SK-N-SH treated with all-trans-retinoic acid at 6 μM for 48 hours (cell line): ENCODE measurements around the gene CNIH1.

Experiments
- ATAC-seq: fragments of 200-7000 bp; cut with Tn5 transposase; 3 replicates; pipeline ENCODE4 v1.9.1; 2020; ENCODE audit warnings: mild to moderate bottlenecking, moderate library complexity
- ARNTL ChIP-seq: fragments of 450-650 bp; formaldehyde crosslinking; IDR thresholded peaks from 2 replicates; pipeline ENCODE4 v1.5.0; 2020; ENCODE audit warnings: low read depth, mild to moderate bottlenecking, moderate library complexity, borderline replicate concordance
- BACH2 ChIP-seq: fragments of 250-450 bp; sonication (Bioruptor Pico); IDR thresholded peaks from 2 replicates; pipeline ENCODE4 v1.9.0; 2021; ENCODE audit warnings: mild to moderate bottlenecking, borderline replicate concordance
- CSDC2 ChIP-seq: fragments of 250-450 bp; sonication (Bioruptor Pico); IDR thresholded peaks from 2 replicates; pipeline ENCODE4 v1.5.0; 2020; ENCODE audit warnings: mild to moderate bottlenecking, moderate library complexity
- GLIS3 ChIP-seq: fragments of 250-450 bp; sonication (Bioruptor Pico); IDR thresholded peaks from 2 replicates; pipeline ENCODE4 v1.5.0; 2020; ENCODE audit warnings: mild to moderate bottlenecking, moderate library complexity
- ISL1 ChIP-seq: fragments of 250-450 bp; sonication (Bioruptor Pico); IDR thresholded peaks from 2 replicates; pipeline ENCODE4 v2.1.2; 2022; ENCODE audit warnings: mild to moderate bottlenecking, moderate library complexity
- OSR1 ChIP-seq: fragments of 250-450 bp; sonication (Bioruptor Pico); IDR thresholded peaks from 2 replicates; pipeline ENCODE4 v1.8.0; 2022; ENCODE audit warnings: moderate library complexity, mild to moderate bottlenecking, inconsistent platforms
- PATZ1 ChIP-seq: fragments of 250-450 bp; sonication (Bioruptor Pico); IDR thresholded peaks from 2 replicates; pipeline ENCODE4 v1.8.0; 2020; ENCODE audit warnings: mild to moderate bottlenecking, moderate library complexity, borderline replicate concordance
- PPARA ChIP-seq: fragments of 250-450 bp; sonication (Bioruptor Pico); IDR thresholded peaks from 2 replicates; pipeline ENCODE4 v1.5.0; 2020; ENCODE audit warnings: mild to moderate bottlenecking, borderline replicate concordance
- RARB ChIP-seq: fragments of 250-450 bp; sonication (Bioruptor Pico); IDR thresholded peaks from 2 replicates; pipeline ENCODE4 v1.8.0; 2021; ENCODE audit warnings: mild to moderate bottlenecking, moderate library complexity
- TCF4 ChIP-seq: fragments of 250-450 bp; sonication (Bioruptor Pico); IDR thresholded peaks from 2 replicates; pipeline ENCODE4 v1.8.0; 2021; ENCODE audit warnings: mild to moderate bottlenecking, moderate library complexity, borderline replicate concordance
- TOX ChIP-seq: fragments of 250-450 bp; sonication (Bioruptor Pico); IDR thresholded peaks from 2 replicates; pipeline ENCODE4 v1.8.0; 2021; ENCODE audit warnings: mild to moderate bottlenecking, moderate library complexity, borderline replicate concordance
- TSHZ2 ChIP-seq: fragments of 250-450 bp; sonication (Bioruptor Pico); IDR thresholded peaks from 2 replicates; pipeline ENCODE4 v1.5.0; 2020; ENCODE audit warnings: mild to moderate bottlenecking, moderate library complexity
- ZC3H10 ChIP-seq: fragments of 250-450 bp; sonication (Bioruptor Pico); IDR thresholded peaks from 2 replicates; pipeline ENCODE4 v1.5.1; 2021; ENCODE audit warnings: mild to moderate bottlenecking, moderate library complexity
- ZFP30 ChIP-seq: fragments of 450-650 bp; formaldehyde crosslinking; IDR thresholded peaks from 2 replicates; pipeline ENCODE4 v1.5.0; 2022; ENCODE audit warnings: mild to moderate bottlenecking, moderate library complexity
- ZNF565 ChIP-seq: fragments of 450-650 bp; formaldehyde crosslinking; conservative IDR thresholded peaks from 2 replicates; pipeline ENCODE4 v1.5.0; 2020; ENCODE audit warnings: low read depth, mild to moderate bottlenecking, moderate library complexity
- ZNF70 ChIP-seq: fragments of 450-650 bp; formaldehyde crosslinking; IDR thresholded peaks from 2 replicates; pipeline ENCODE4 v1.5.0; 2020; ENCODE audit warnings: mild to moderate bottlenecking, moderate library complexity
- ZNF8 ChIP-seq: fragments of 450-650 bp; formaldehyde crosslinking; IDR thresholded peaks from 2 replicates; pipeline ENCODE4 v1.5.0; 2020; ENCODE audit warnings: mild to moderate bottlenecking, moderate library complexity
- TF ChIP-seq, protein P1 (sequence below): fragments of 250-450 bp; sonication (Bioruptor Pico); IDR thresholded peaks from 2 replicates; pipeline ENCODE4 v1.8.0; 2021; ENCODE audit warnings: low read depth, mild to moderate bottlenecking, moderate library complexity, borderline replicate concordance
- TF ChIP-seq, protein P2 (sequence below): fragments of 250-450 bp; sonication (Bioruptor Pico); IDR thresholded peaks from 2 replicates; pipeline ENCODE4 v1.5.1; 2020; ENCODE audit warnings: low read depth, mild to moderate bottlenecking, moderate library complexity

CNIH1 gene

DNA sequence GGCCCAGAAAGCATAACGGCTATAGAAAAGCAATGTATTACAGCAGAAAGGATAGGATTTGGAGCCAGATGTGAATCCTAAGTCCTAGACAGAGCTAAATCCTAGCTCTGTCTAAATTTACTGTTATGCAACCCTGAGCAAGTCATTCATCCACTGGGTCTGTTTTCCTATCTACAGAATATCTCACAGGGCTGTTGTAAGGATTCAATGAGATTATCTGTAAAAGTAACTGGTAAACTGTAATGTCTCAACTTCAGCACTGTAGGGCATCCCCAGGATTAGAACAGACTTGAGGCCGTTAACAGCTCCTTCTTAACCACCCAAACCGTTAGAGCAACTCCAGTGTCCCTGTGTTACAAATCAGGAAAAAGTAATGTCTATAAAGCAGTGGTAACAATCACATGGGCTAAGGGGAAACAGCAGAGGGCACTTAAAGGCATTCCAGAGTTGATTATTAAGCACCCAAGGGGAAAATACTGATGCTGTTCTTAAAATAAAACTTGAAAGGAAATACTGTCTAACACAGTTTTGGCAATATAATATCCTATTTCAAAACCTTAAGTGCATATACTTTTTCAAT lies 37.6 kb upstream of the CNIH1 start:
- TF ChIP-seq, protein P1, sequence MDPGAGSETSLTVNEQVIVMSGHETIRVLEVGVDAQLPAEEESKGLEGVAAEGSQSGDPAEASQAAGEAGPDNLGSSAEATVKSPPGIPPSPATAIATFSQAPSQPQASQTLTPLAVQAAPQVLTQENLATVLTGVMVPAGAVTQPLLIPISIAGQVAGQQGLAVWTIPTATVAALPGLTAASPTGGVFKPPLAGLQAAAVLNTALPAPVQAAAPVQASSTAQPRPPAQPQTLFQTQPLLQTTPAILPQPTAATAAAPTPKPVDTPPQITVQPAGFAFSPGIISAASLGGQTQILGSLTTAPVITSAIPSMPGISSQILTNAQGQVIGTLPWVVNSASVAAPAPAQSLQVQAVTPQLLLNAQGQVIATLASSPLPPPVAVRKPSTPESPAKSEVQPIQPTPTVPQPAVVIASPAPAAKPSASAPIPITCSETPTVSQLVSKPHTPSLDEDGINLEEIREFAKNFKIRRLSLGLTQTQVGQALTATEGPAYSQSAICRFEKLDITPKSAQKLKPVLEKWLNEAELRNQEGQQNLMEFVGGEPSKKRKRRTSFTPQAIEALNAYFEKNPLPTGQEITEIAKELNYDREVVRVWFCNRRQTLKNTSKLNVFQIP (CRISPR knock-in tag), result no peak
- TF ChIP-seq TOX (no peak), TSHZ2 (no peak), GLIS3 (CRISPR knock-in tag) (no peak), CSDC2 (CRISPR knock-in tag) (no peak), BACH2 (CRISPR knock-in tag) (no peak), ZNF8 (CRISPR knock-in tag) (no peak)
- ATAC-seq, result no peak

DNA sequence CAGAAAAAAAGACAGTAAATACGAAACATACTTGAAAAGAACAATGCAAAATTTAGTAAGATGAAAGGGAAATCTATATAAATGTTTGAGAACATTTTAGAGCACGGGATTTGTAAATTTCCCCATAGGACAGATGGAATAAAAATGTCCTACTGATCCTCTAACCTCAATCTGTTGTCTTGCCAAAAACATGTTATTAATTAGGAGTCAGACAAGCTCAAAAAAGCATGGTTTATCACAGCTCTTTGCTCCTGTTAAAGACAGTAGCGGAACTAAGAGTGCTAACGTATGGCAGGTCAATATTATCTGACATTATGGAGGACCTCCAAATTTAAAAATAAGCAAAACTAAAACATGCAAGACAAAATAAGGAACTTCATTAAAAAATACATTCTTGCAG lies 34.7 kb upstream of the CNIH1 start:
- no peak for TF ChIP-seq ZC3H10
- TF ChIP-seq, protein P2, sequence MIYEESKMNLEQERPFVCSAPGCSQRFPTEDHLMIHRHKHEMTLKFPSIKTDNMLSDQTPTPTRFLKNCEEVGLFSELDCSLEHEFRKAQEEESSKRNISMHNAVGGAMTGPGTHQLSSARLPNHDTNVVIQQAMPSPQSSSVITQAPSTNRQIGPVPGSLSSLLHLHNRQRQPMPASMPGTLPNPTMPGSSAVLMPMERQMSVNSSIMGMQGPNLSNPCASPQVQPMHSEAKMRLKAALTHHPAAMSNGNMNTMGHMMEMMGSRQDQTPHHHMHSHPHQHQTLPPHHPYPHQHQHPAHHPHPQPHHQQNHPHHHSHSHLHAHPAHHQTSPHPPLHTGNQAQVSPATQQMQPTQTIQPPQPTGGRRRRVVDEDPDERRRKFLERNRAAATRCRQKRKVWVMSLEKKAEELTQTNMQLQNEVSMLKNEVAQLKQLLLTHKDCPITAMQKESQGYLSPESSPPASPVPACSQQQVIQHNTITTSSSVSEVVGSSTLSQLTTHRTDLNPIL (CRISPR knock-in tag), result no peak
- TF ChIP-seq PATZ1, result no peak
- no peak for TF ChIP-seq ISL1
- no peak for TF ChIP-seq ARNTL
- TF ChIP-seq ZNF565 (CRISPR knock-in tag), result no peak
- no peak for TF ChIP-seq ZNF70 (CRISPR knock-in tag)
- TF ChIP-seq CSDC2 (CRISPR knock-in tag), result no peak
- TF ChIP-seq TCF4 (CRISPR knock-in tag), result no peak
- TF ChIP-seq PPARA (CRISPR knock-in tag), result no peak
- TF ChIP-seq OSR1 (CRISPR knock-in tag), result no peak
- TF ChIP-seq, protein P1 (CRISPR knock-in tag), result no peak
- no peak for ATAC-seq

- ATAC-seq, result peak; percentile 20; the same call in 1 of the 3 replicates
- TF ChIP-seq ZFP30 (CRISPR knock-in tag) (no peak), ZNF8 (CRISPR knock-in tag) (no peak), PPARA (CRISPR knock-in tag) (no peak), ARNTL (no peak), TSHZ2 (no peak), TOX (no peak), ZNF70 (CRISPR knock-in tag) (no peak), RARB (CRISPR knock-in tag) (no peak), ZC3H10 (no peak), CSDC2 (CRISPR knock-in tag) (no peak), ZNF565 (CRISPR knock-in tag) (no peak), TCF4 (CRISPR knock-in tag) (no peak), OSR1 (CRISPR knock-in tag) (no peak), ISL1 (no peak)
- TF ChIP-seq, protein P1 (CRISPR knock-in tag), result no peak
- TF ChIP-seq, protein P2 (CRISPR knock-in tag), result no peak
Measured at GRCh38 chr14:54475187-54475899, 34.2 kb upstream of the CNIH1 start.
